OCI-LY1 (cell line): ENCODE measurements around the gene FADD.

Experiments used
- H2AFZ ChIP-seq: fragments of 200-600 bp; sonication (generic), shearing (Covaris generic); 2 replicates; pipeline ENCODE4 v1.6.0; 2014; ENCODE audit warnings: antibody characterized with exemption, mild to moderate bottlenecking, low read length
- H3F3A ChIP-seq: fragments of 200-600 bp; sonication (generic), shearing (Covaris generic); 2 replicates; pipeline ENCODE4 v1.6.0; 2014; ENCODE audit warnings: mild to moderate bottlenecking, antibody characterized with exemption, low read length, moderate library complexity; ENCODE audit not compliant: insufficient read depth
- H3K27ac ChIP-seq: fragments of 200-600 bp; sonication (generic); 2 replicates; pipeline ENCODE4 v1.5.1; 2014; ENCODE audit warnings: low read length, mixed run types, mild to moderate bottlenecking, low read depth; ENCODE audit not compliant: poor library complexity, severe bottlenecking
- H3K27me3 ChIP-seq: fragments of 200-600 bp; sonication (generic); 2 replicates; pipeline ENCODE4 v1.6.0; 2014; ENCODE audit warnings: antibody characterized with exemption, mild to moderate bottlenecking, low read length, moderate library complexity; ENCODE audit not compliant: insufficient read depth
- H3K36me3 ChIP-seq: fragments of 200-600 bp; sonication (generic); 2 replicates; pipeline ENCODE4 v1.6.1; 2014; ENCODE audit warnings: mild to moderate bottlenecking, antibody characterized with exemption, low read length, moderate library complexity, mixed read lengths; ENCODE audit not compliant: insufficient read depth
- H3K4me1 ChIP-seq: fragments of 200-600 bp; sonication (generic); 2 replicates; pipeline ENCODE4 v1.5.1; 2014; ENCODE audit warnings: mild to moderate bottlenecking, low read length, moderate library complexity; ENCODE audit not compliant: insufficient read depth, severe bottlenecking
- H3K4me2 ChIP-seq: fragments of 200-600 bp; sonication (generic), shearing (Covaris generic); 2 replicates; pipeline ENCODE4 v1.6.1; 2014; ENCODE audit warnings: low read length
- H3K4me3 ChIP-seq: fragments of 200-600 bp; sonication (generic); 2 replicates; pipeline ENCODE4 v1.5.1; 2014; ENCODE audit warnings: low read length, low read depth, mild to moderate bottlenecking, mixed read lengths; ENCODE audit not compliant: poor library complexity, severe bottlenecking
- H3K79me2 ChIP-seq: fragments of 200-600 bp; shearing (Covaris generic); 2 replicates; pipeline ENCODE4 v1.6.1; 2016; ENCODE audit warnings: mixed run types, low read length, mixed read lengths; ENCODE audit not compliant: insufficient read depth
- H3K9ac ChIP-seq: fragments of 200-600 bp; sonication (generic), shearing (Covaris generic); 2 replicates; pipeline ENCODE4 v1.6.1; 2014; ENCODE audit warnings: mild to moderate bottlenecking, low read length, mixed read lengths
- H3K9me2 ChIP-seq: fragments of 200-600 bp; sonication (generic), shearing (Covaris generic); 2 replicates; pipeline ENCODE4 v1.6.1; 2014; ENCODE audit warnings: low read depth, mild to moderate bottlenecking, low read length, mixed read lengths
- H3K9me3 ChIP-seq: fragments of 200-600 bp; shearing (Covaris generic); 2 replicates; pipeline ENCODE4 v1.6.1; 2014; ENCODE audit warnings: low read length, mixed read lengths
- H4K20me1 ChIP-seq: fragments of 200-600 bp; sonication (generic), shearing (Covaris generic); 2 replicates; pipeline ENCODE4 v1.6.0; 2016; ENCODE audit warnings: mild to moderate bottlenecking, low read length; ENCODE audit not compliant: insufficient read depth
- CTCF ChIP-seq: fragments of 200-600 bp; sonication (generic), shearing (Covaris generic); IDR thresholded peaks from 2 replicates; pipeline ENCODE4 v1.5.1; 2017; ENCODE audit warnings: mild to moderate bottlenecking, antibody characterized with exemption, low read length, moderate library complexity, mixed read lengths
- EZH2 ChIP-seq: fragments of 200-600 bp; sonication (generic), shearing (Covaris generic); IDR thresholded peaks from 2 replicates; pipeline ENCODE4 v1.8.0; 2017; ENCODE audit warnings: borderline replicate concordance, mixed run types, mild to moderate bottlenecking, antibody characterized with exemption, low read length, moderate library complexity, mixed read lengths

FADD gene

GRCh38 chr11:70158201-70158600 is 44.9 kb upstream of the FADD start:
- no peaks in the 10 kb centered on the region for H3K36me3 ChIP-seq
- no peaks in the 10 kb centered on the region; the same call in 1 of the 2 replicates for H3K27me3 ChIP-seq
- H3K27ac ChIP-seq: no peak overlapping the region
- no peak overlapping the region for H2AFZ ChIP-seq
- H3K4me3 ChIP-seq: no peak overlapping the region
- H3K79me2 ChIP-seq: no peaks in the 10 kb centered on the region
- H3K9me2 ChIP-seq: no peaks in the 10 kb centered on the region
- no peaks in the 10 kb centered on the region for H3K4me1 ChIP-seq
- H3K9ac ChIP-seq: no peak overlapping the region
- no peaks in the 10 kb centered on the region for H3K9me3 ChIP-seq
- TF ChIP-seq CTCF (peak; percentile 18; the same call in 1 of the 2 replicates), EZH2 (no peak)
- H3F3A ChIP-seq: no peaks in the 10 kb centered on the region
- H3K4me2 ChIP-seq: no peak overlapping the region
- H4K20me1 ChIP-seq: no peaks in the 10 kb centered on the region

- no peaks in the 10 kb centered on the region for H4K20me1 ChIP-seq
- no peaks in the 10 kb centered on the region for H3F3A ChIP-seq
- no peak overlapping the region for H3K27ac ChIP-seq
- H3K27me3 ChIP-seq: no peaks in the 10 kb centered on the region; the same call in 1 of the 2 replicates
- no peaks in the 10 kb centered on the region for H3K4me1 ChIP-seq
- H2AFZ ChIP-seq: no peak overlapping the region
- H3K9ac ChIP-seq: no peak overlapping the region
- no peaks in the 10 kb centered on the region for H3K79me2 ChIP-seq
- no peak overlapping the region for H3K4me2 ChIP-seq
- H3K4me3 ChIP-seq: no peak overlapping the region
- TF ChIP-seq EZH2 (no peak), CTCF (no peak)
- no peaks in the 10 kb centered on the region for H3K9me2 ChIP-seq
- H3K36me3 ChIP-seq: no peaks in the 10 kb centered on the region
- no peaks in the 10 kb centered on the region for H3K9me3 ChIP-seq
These were observed 44.2 kb upstream of the FADD start for GRCh38 chr11:70158757-70159389.

- Histone ChIP-seq H3K36me3 (no peaks in the 10 kb centered on the region), H3K27me3 (no peaks in the 10 kb centered on the region; the same call in 1 of the 2 replicates), H3K9me2 (no peaks in the 10 kb centered on the region), H2AFZ (no peak overlapping the region), H3K9ac (no peak overlapping the region), H3K4me3 (no peak overlapping the region), H3K4me2 (no peak overlapping the region), H4K20me1 (no peaks in the 10 kb centered on the region), H3F3A (no peaks in the 10 kb centered on the region), H3K4me1 (no peaks in the 10 kb centered on the region), H3K79me2 (no peaks in the 10 kb centered on the region), H3K27ac (no peak overlapping the region), H3K9me3 (no peaks in the 10 kb centered on the region)
- no peak for TF ChIP-seq EZH2
- no peak for TF ChIP-seq CTCF
These were observed 43.2 kb upstream of the FADD start for GRCh38 chr11:70159627-70160570.
